ENCODE results near the gene ARFRP1.

Gene ARFRP1

GRCh38 chr20:63747622-63748069, 39.9 kb upstream of the ARFRP1 start:
- Mint-ChIP-seq H3K36me3 (ENCODE audit: insufficient read depth) (peaks cover 7% of the 10 kb centered on the region), H3K4me3 (no peak overlapping the region), H3K27me3 (no peaks in the 10 kb centered on the region), H3K27ac (no peak overlapping the region), H3K4me1 (ENCODE audit: low read depth in 2 of 2) (peaks cover 9 to 20% of the 10 kb centered on the region in 2 donors), H3K9me3 (no peaks in the 10 kb centered on the region)
- ATAC-seq (replicated peaks) (no peak), DNase-seq (no peak)

GRCh38 chr20:63746751-63747315, 39.1 kb upstream of the ARFRP1 start:
- no peak for ATAC-seq (replicated peaks)
- Mint-ChIP-seq H3K4me1 (ENCODE audit: low read depth in 2 of 2) (peaks cover 9 to 18% of the 10 kb centered on the region in 2 donors), H3K27me3 (no peaks in the 10 kb centered on the region), H3K4me3 (no peak overlapping the region), H3K27ac (no peak overlapping the region), H3K9me3 (no peaks in the 10 kb centered on the region), H3K36me3 (ENCODE audit: insufficient read depth) (peaks cover 7% of the 10 kb centered on the region)
- no peak for DNase-seq

- Mint-ChIP-seq H3K27ac (no peak overlapping the region), H3K27me3 (no peaks in the 10 kb centered on the region), H3K4me1 (ENCODE audit: low read depth in 2 of 2) (peaks cover 6 to 16% of the 10 kb centered on the region in 2 donors), H3K9me3 (no peaks in the 10 kb centered on the region), H3K4me3 (no peak overlapping the region), H3K36me3 (ENCODE audit: insufficient read depth) (peaks cover 10% of the 10 kb centered on the region)
- no peak for ATAC-seq (replicated peaks)
- DNase-seq: no peak
These were observed 38.4 kb upstream of the ARFRP1 start for GRCh38 chr20:63745961-63746731.

GRCh38 chr20:63745424-63745805, 37.6 kb upstream of the ARFRP1 start:
- Mint-ChIP-seq H3K27me3 (no peaks in the 10 kb centered on the region), H3K36me3 (ENCODE audit: insufficient read depth) (peaks cover 14% of the 10 kb centered on the region), H3K27ac (no peak overlapping the region), H3K4me1 (ENCODE audit: low read depth in 2 of 2) (peaks cover 4 to 11% of the 10 kb centered on the region in 2 donors), H3K4me3 (no peak overlapping the region), H3K9me3 (no peaks in the 10 kb centered on the region)
- ATAC-seq (replicated peaks): no peak
- no peak for DNase-seq

- H3K27ac Mint-ChIP-seq: peak overlapping the region in 1 of 2 donors; percentile 49
- ATAC-seq (replicated peaks): no peak
- H3K36me3 Mint-ChIP-seq (ENCODE audit: insufficient read depth): peaks cover 14% of the 10 kb centered on the region
- no peak overlapping the region for H3K4me3 Mint-ChIP-seq
- H3K27me3 Mint-ChIP-seq: no peaks in the 10 kb centered on the region
- DNase-seq: no peak
- H3K4me1 Mint-ChIP-seq (ENCODE audit: low read depth in 2 of 2): peaks cover 4 to 11% of the 10 kb centered on the region in 2 donors
- H3K9me3 Mint-ChIP-seq: no peaks in the 10 kb centered on the region
These were observed 37.0 kb upstream of the ARFRP1 start for GRCh38 chr20:63744574-63745423.

GRCh38 chr20:63744158-63744557, 36.4 kb upstream of the ARFRP1 start:
- Mint-ChIP-seq H3K36me3 (ENCODE audit: insufficient read depth) (peaks cover 14% of the 10 kb centered on the region), H3K9me3 (no peaks in the 10 kb centered on the region), H3K27ac (no peak overlapping the region), H3K4me3 (no peak overlapping the region), H3K27me3 (no peaks in the 10 kb centered on the region), H3K4me1 (ENCODE audit: low read depth in 2 of 2) (peaks cover 4 to 9% of the 10 kb centered on the region in 2 donors)
- DNase-seq (no peak), ATAC-seq (replicated peaks) (no peak)

- no peaks in the 10 kb centered on the region for H3K27me3 Mint-ChIP-seq
- H3K4me1 Mint-ChIP-seq (ENCODE audit: low read depth in 2 of 2): peaks cover 0 to 8% of the 10 kb centered on the region in 2 donors
- H3K4me3 Mint-ChIP-seq: no peak overlapping the region
- DNase-seq: no peak
- peaks cover 20% of the 10 kb centered on the region for H3K36me3 Mint-ChIP-seq (ENCODE audit: insufficient read depth)
- H3K27ac Mint-ChIP-seq: no peak overlapping the region
- no peaks in the 10 kb centered on the region for H3K9me3 Mint-ChIP-seq
- ATAC-seq (replicated peaks): no peak
These were observed 35.6 kb upstream of the ARFRP1 start for GRCh38 chr20:63743210-63743970.

GRCh38 chr20:63742381-63743024, 34.7 kb upstream of the ARFRP1 start:
- Mint-ChIP-seq H3K9me3 (no peaks in the 10 kb centered on the region), H3K4me3 (no peak overlapping the region), H3K27me3 (no peaks in the 10 kb centered on the region), H3K36me3 (ENCODE audit: insufficient read depth) (peaks cover 24% of the 10 kb centered on the region), H3K27ac (no peak overlapping the region), H3K4me1 (ENCODE audit: low read depth in 2 of 2) (peaks cover 0 to 10% of the 10 kb centered on the region in 2 donors)
- ATAC-seq (replicated peaks) (no peak), DNase-seq (no peak)

- ATAC-seq (replicated peaks) (no peak), DNase-seq (no peak)
- Mint-ChIP-seq H3K27me3 (no peaks in the 10 kb centered on the region), H3K9me3 (no peaks in the 10 kb centered on the region), H3K4me1 (ENCODE audit: low read depth in 2 of 2) (peaks cover 0 to 10% of the 10 kb centered on the region in 2 donors), H3K36me3 (ENCODE audit: insufficient read depth) (peaks cover 30% of the 10 kb centered on the region), H3K27ac (peak overlapping the region in 1 of 2 donors; percentile 49), H3K4me3 (peak overlapping the region; percentile 61 to 67)
These were observed 34.1 kb upstream of the ARFRP1 start for GRCh38 chr20:63741676-63742380.

- Mint-ChIP-seq H3K4me1 (ENCODE audit: low read depth in 2 of 2) (peaks cover 1 to 11% of the 10 kb centered on the region in 2 donors), H3K4me3 (peak overlapping the region; percentile 61 to 67), H3K9me3 (no peaks in the 10 kb centered on the region), H3K27ac (peak overlapping the region in 1 of 2 donors; percentile 49), H3K27me3 (no peaks in the 10 kb centered on the region), H3K36me3 (ENCODE audit: insufficient read depth) (peaks cover 35% of the 10 kb centered on the region)
- ATAC-seq (replicated peaks): no peak
- DNase-seq: no peak
These were observed 33.5 kb upstream of the ARFRP1 start for GRCh38 chr20:63741354-63741675.

- Mint-ChIP-seq H3K4me3 (peak overlapping the region; percentile 61 to 67), H3K4me1 (ENCODE audit: low read depth in 2 of 2) (peaks cover 6 to 15% of the 10 kb centered on the region in 2 donors), H3K27me3 (no peaks in the 10 kb centered on the region), H3K9me3 (no peaks in the 10 kb centered on the region), H3K27ac (peak overlapping the region in 1 of 2 donors; percentile 49), H3K36me3 (ENCODE audit: insufficient read depth) (peaks cover 40% of the 10 kb centered on the region)
- ATAC-seq (replicated peaks): peak; percentile 13
- peak; percentile 34 to 47 (median 45) for DNase-seq
These were observed 33.0 kb upstream of the ARFRP1 start for GRCh38 chr20:63740627-63741353.
